ENCODE results near the gene ZNF483. TPM values are rescaled to one million over a fixed set of nuclear protein-coding genes. Genes with fewer than 3 reads are reported as not detected.
A peak's percentile ranks its signal among the peaks of the same experiment; 100 is the strongest.
"Not testable (repeated sequence)": the region's sequence is repeated elsewhere in the genome, so short reads cannot be mapped to it uniquely, and the experiment has no call there.

ZNF483 gene
- total RNA-seq, 4 donors from 2014 or later: 26.2 to 82.4 (median 36.0) TPM

- TF ChIP-seq CTCF (IDR thresholded peaks at IDR 0.05): no peak
- TF ChIP-seq POLR2A (IDR thresholded peaks at IDR 0.05): no peak
- Histone ChIP-seq H3K9me3 (no peaks in the 10 kb centered on the region), H3K36me3 (no peaks in the 10 kb centered on the region), H3K4me3 (replicated peaks in 1 of 3) (no peak overlapping the region), H3K27me3 (no peaks in the 10 kb centered on the region), H3K27ac (no peak overlapping the region), H3K4me1 (peaks cover 0 to 18% of the 10 kb centered on the region in 2 donors)
- WGBS, 2 donors: 61 to 70% methylated on average over 4 of the region's 4 CpGs
- DNase-seq: no peak
- intact Hi-C loops (cut with DNase I): no loop called here
Measured at GRCh38 chr9:111613436-111614040, 88.6 kb downstream of the ZNF483 start.

- Histone ChIP-seq H3K36me3 (no peaks in the 10 kb centered on the region), H3K27me3 (no peaks in the 10 kb centered on the region), H3K9me3 (no peaks in the 10 kb centered on the region), H3K4me3 (replicated peaks in 1 of 3) (no peak overlapping the region), H3K27ac (peak overlapping the region in 1 of 3 donors; percentile 17), H3K4me1 (peaks cover 0 to 9% of the 10 kb centered on the region in 2 donors)
- DNase-seq: no peak
- WGBS, 2 donors: 75 to 79% methylated on average over 3 of the region's 3 CpGs
- TF ChIP-seq CTCF (IDR thresholded peaks at IDR 0.05): no peak
- no peak for TF ChIP-seq POLR2A (IDR thresholded peaks at IDR 0.05)
- intact Hi-C loops (cut with DNase I): no loop called here
Measured at GRCh38 chr9:111615928-111616327, 90.9 kb downstream of the ZNF483 start.

- DNase-seq; intact Hi-C loops (cut with DNase I); H3K4me3 ChIP-seq (replicated peaks in 1 of 3); H3K9me3 ChIP-seq; H3K4me1 ChIP-seq; H3K36me3 ChIP-seq; H3K27me3 ChIP-seq; H3K27ac ChIP-seq: not testable (repeated sequence)
- 96% methylated on average over 14 of the region's 29 CpGs; no CpG with 5 or more reads in 1 of the 2 donors for WGBS, 2 donors
Measured at GRCh38 chr9:111617349-111617748, 92.4 kb downstream of the ZNF483 start.

- H3K9me3 ChIP-seq: no peaks in the 10 kb centered on the region
- WGBS, 2 donors: 46 to 48% methylated on average over 2 of the region's 2 CpGs
- peaks cover 0 to 7% of the 10 kb centered on the region in 2 donors for H3K4me1 ChIP-seq
- no peak overlapping the region for H3K4me3 ChIP-seq (replicated peaks in 1 of 3)
- peak; percentile 8 to 12 for DNase-seq
- no peaks in the 10 kb centered on the region for H3K27me3 ChIP-seq
- peak overlapping the region; percentile 21 to 74 (median 68) for H3K27ac ChIP-seq
- intact Hi-C loops (cut with DNase I): no loop called here
- no peaks in the 10 kb centered on the region for H3K36me3 ChIP-seq
- no peak for TF ChIP-seq POLR2A (IDR thresholded peaks at IDR 0.05)
- peak in 5 of 6 experiments; percentile 14 to 74 (median 52) for TF ChIP-seq CTCF (IDR thresholded peaks at IDR 0.05)
Measured at GRCh38 chr9:111621895-111622480, 97.0 kb downstream of the ZNF483 start.

GRCh38 chr9:111622626-111623025, 97.6 kb downstream of the ZNF483 start:
- Histone ChIP-seq H3K27ac (peak overlapping the region; percentile 21 to 74 (median 68)), H3K36me3 (no peaks in the 10 kb centered on the region)
- intact Hi-C loops (cut with DNase I): no loop called here

More at GRCh38 chr9:111622626-111623025, 97.6 kb downstream of the ZNF483 start:
- TF ChIP-seq CTCF (IDR thresholded peaks at IDR 0.05) (no peak), POLR2A (IDR thresholded peaks at IDR 0.05) (no peak)
- peak; percentile 80 to 85 for DNase-seq
- no peak overlapping the region for H3K4me3 ChIP-seq (replicated peaks in 1 of 3)
- 48% methylated on average over 3 of the region's 3 CpGs for WGBS, 2 donors
- no peaks in the 10 kb centered on the region for H3K27me3 ChIP-seq
- peaks cover 0 to 7% of the 10 kb centered on the region in 2 donors for H3K4me1 ChIP-seq
- H3K9me3 ChIP-seq: no peaks in the 10 kb centered on the region

Other genes with a start within 250 kb of the ZNF483 start
- gene OR2K2, start 195.0 kb upstream of the ZNF483 start, total RNA-seq: not detected
- 100 to 1,000 TPM in 1 of 4 donors, 10 to 100 TPM in 3; 78.1 to 128 (median 81.5) TPM for gene ECPAS, start 40.8 kb upstream of the ZNF483 start, total RNA-seq
- 10 to 100 TPM; 27.7 to 64.3 (median 39.4) TPM for gene PTGR1, start 74.5 kb downstream of the ZNF483 start, total RNA-seq
- 10 to 100 TPM in 2 of 4 donors, 1 to 10 TPM in 2; 6.0 to 15.2 (median 10.8) TPM for gene DNAJC25, start 106.2 kb downstream of the ZNF483 start, total RNA-seq
- gene GNG10, start 136.4 kb downstream of the ZNF483 start, total RNA-seq: 10 to 100 TPM; 44.8 to 57.3 (median 53.5) TPM